HepG2 (cell line): ENCODE measurements around the gene MLYCD. TPM values are rescaled to one million over a fixed set of nuclear protein-coding genes. Genes with fewer than 3 reads are reported as not detected.

Experiments used
- ATAC-seq: fragments of 200-7000 bp; cut with Tn5 transposase; 3 replicates; pipeline ENCODE4 v1.9.1; 2020; ENCODE audit warnings: mild to moderate bottlenecking, moderate library complexity
- BruUV-seq: library from RNA; stranded (reverse); fragments of 400-500 nt; replicated peaks from 2 replicates; lab custom pipeline; 2021; lab: Mats Ljungman, UMichigan
- CTCF ChIA-PET: fragments of 300-600 bp; formaldehyde crosslinking; extraction: SDS; loops from one replicate; lab custom pipeline; 2021; ENCODE audit warnings: low total read pairs, inconsistent platforms, low intra/inter-chr PET ratio; lab: Yijun Ruan, JAX
- POLR2A ChIA-PET: fragments of 350-600 bp; sonication (Branson Sonifier 250); formaldehyde crosslinking; loops from one replicate; lab custom pipeline; 2020; ENCODE audit warnings: antibody characterized with exemption, inconsistent platforms; lab: Yijun Ruan, JAX
- DNase-seq: peaks from one replicate; pipeline ENCODE4 v3.0.0-alpha.2; 2015; ENCODE audit warnings: low spot score
- FAIRE-seq: peaks from 3 replicates; lab custom pipeline; 2011; peaks lifted over from hg19 to GRCh38; lab: Jason Lieb, UNC
- H2AFZ ChIP-seq: one replicate; pipeline ENCODE4 v1.6.1; 2011; ENCODE audit warnings: low read length, inconsistent platforms
- H3K27ac ChIP-seq: fragments of 300-600 bp; 3 replicates; pipeline ENCODE4 v1.8.0; 2011; ENCODE audit warnings: mixed run types, mild to moderate bottlenecking, mixed read lengths, low read length, inconsistent platforms; ENCODE audit not compliant: insufficient read depth; ENCODE audit errors: extremely low read length
- H3K27me3 ChIP-seq, 2 experiments: fragments of 200-600 bp in 1 of 2; 2 replicates in 1 of 2; 3 replicates in 1 of 2; pipeline versions ENCODE4 v1.6.0 to v1.8.0; 2011; ENCODE audit warnings: low read length in 2 of 2, mild to moderate bottlenecking in 2 of 2, moderate library complexity in 2 of 2, inconsistent platforms in 1 of 2; ENCODE audit not compliant: insufficient read depth in 2 of 2, control insufficient read depth in 1 of 2
- H3K36me3 ChIP-seq, 2 experiments: fragments of 200-600 bp in 1 of 2; replicated peaks in 1 of 2; 2 replicates in 1 of 2; 3 replicates in 1 of 2; pipeline versions ENCODE4 v1.5.1 to v1.8.0; 2011; ENCODE audit warnings: low read length in 2 of 2, inconsistent platforms in 1 of 2; ENCODE audit not compliant: insufficient read depth in 2 of 2, control insufficient read depth in 1 of 2
- H3K4me1 ChIP-seq: 2 replicates; pipeline ENCODE4 v1.5.1; 2012; ENCODE audit warnings: low read length, inconsistent platforms; ENCODE audit not compliant: insufficient read depth
- H3K4me2 ChIP-seq: 2 replicates; pipeline ENCODE4 v1.6.0; 2011; ENCODE audit warnings: low read depth, low read length, inconsistent platforms
- H3K4me3 ChIP-seq, 3 experiments: fragments of 200-600 bp in 1 of 3; sonication (generic), shearing (Covaris generic) in 1 of 3; replicated peaks in 1 of 3; 2 replicates each; pipeline ENCODE4 v1.5.1; 2011 to 2016; ENCODE audit warnings: low read length in 3 of 3, inconsistent platforms in 2 of 3, low read depth in 2 of 3, mild to moderate bottlenecking in 2 of 3, control low read depth in 1 of 3, mixed read lengths in 1 of 3; ENCODE audit not compliant: insufficient read depth in 1 of 3
- H3K79me2 ChIP-seq: one replicate; pipeline ENCODE4 v1.6.1; 2011; ENCODE audit warnings: low read length, inconsistent platforms; ENCODE audit not compliant: insufficient read depth
- H3K9ac ChIP-seq: 2 replicates; pipeline ENCODE4 v1.6.0; 2011; ENCODE audit warnings: mild to moderate bottlenecking, low read depth, low read length, inconsistent platforms; ENCODE audit not compliant: insufficient read depth
- H3K9me3 ChIP-seq: 2 replicates; pipeline ENCODE4 v1.5.1; 2012; ENCODE audit warnings: mild to moderate bottlenecking, low read length
- H4K20me1 ChIP-seq: 2 replicates; pipeline ENCODE4 v1.6.0; 2011; ENCODE audit warnings: inconsistent platforms, mild to moderate bottlenecking, low read length, moderate library complexity; ENCODE audit not compliant: insufficient read depth
- BHLHE40 ChIP-seq: IDR thresholded peaks from 2 replicates; pipeline ENCODE4 v1.6.1; 2011; ENCODE audit warnings: low read length, improper control_type of control experiment
- EZH2 ChIP-seq: conservative IDR thresholded peaks from 2 replicates; pipeline ENCODE4 v1.6.1; 2012; ENCODE audit warnings: mild to moderate bottlenecking, low read depth, low read length, moderate library complexity
- GATA4 ChIP-seq: sonication (generic); IDR thresholded peaks from 2 replicates; pipeline ENCODE4 v1.6.1; 2016; ENCODE audit warnings: antibody characterized with exemption, low read depth, borderline replicate concordance
- KLF9 ChIP-seq: IDR thresholded peaks from 2 replicates; pipeline ENCODE4 v1.6.1; 2016; ENCODE audit warnings: low read depth
- MNT ChIP-seq: fragments of 450-650 bp; IDR thresholded peaks from 2 replicates; pipeline ENCODE4 v1.6.1; 2016
- MTF1 ChIP-seq: sonication (generic); formaldehyde crosslinking; IDR thresholded peaks from 2 replicates; pipeline ENCODE4 v1.5.0; 2020; ENCODE audit warnings: missing genetic modification reagents
- RFX3 ChIP-seq: IDR thresholded peaks from 2 replicates; pipeline ENCODE4 v1.6.1; 2016; ENCODE audit warnings: missing biosample characterization, missing genetic modification reagents
- SCMH1 ChIP-seq: sonication (generic); formaldehyde crosslinking; IDR thresholded peaks from 2 replicates; pipeline ENCODE4 v1.9.0; 2021; ENCODE audit warnings: missing genetic modification reagents, mild to moderate bottlenecking, borderline replicate concordance
- ZMYM2 ChIP-seq: sonication (generic); formaldehyde crosslinking; IDR thresholded peaks from 2 replicates; pipeline ENCODE4 v1.8.0; 2022; ENCODE audit warnings: mild to moderate bottlenecking, missing genetic modification reagents
- ZNF414 ChIP-seq: sonication (generic); formaldehyde crosslinking; IDR thresholded peaks from 2 replicates; pipeline ENCODE4 v1.5.0; 2020; ENCODE audit warnings: missing genetic modification reagents
- ZNF660 ChIP-seq: sonication (generic); formaldehyde crosslinking; IDR thresholded peaks from 2 replicates; pipeline ENCODE4 v1.5.1; 2020; ENCODE audit warnings: mild to moderate bottlenecking, low read depth, missing genetic modification reagents, borderline replicate concordance
- ZZZ3 ChIP-seq: sonication (generic); formaldehyde crosslinking; IDR thresholded peaks from 2 replicates; pipeline ENCODE4 v1.4.0; 2020; ENCODE audit warnings: missing genetic modification reagents, mild to moderate bottlenecking, borderline replicate concordance
- WGBS: methylation state at CpG from one replicate; pipeline ENCODE4 v1.1.6; 2017; ENCODE audit warnings: low lambda C conversion rate; 5-methylcytosine and 5-hydroxymethylcytosine counted together
- in situ Hi-C: cut with HindIII; loops from 2 replicates; pipeline ENCODE4 v1.10.0; 2017; ENCODE audit warnings: low pct_unique_long_range_greater_than_20kb; ENCODE audit not compliant: extremely low pct_ligation_motif_present
- intact Hi-C: fragments of 100-400 bp; cut with micrococcal nuclease; formaldehyde crosslinking; loops from one replicate; pipeline ENCODE4 v1.10.0; 2022; ENCODE audit not compliant: unreplicated experiment
- polyA plus RNA-seq, 8 experiments: library from polyadenylated mRNA; depleted of rRNA in 3 of 8; stranded (reverse) in 7 of 8; unstranded in 1 of 8; fragments of >200 nt; fragmentation: Illumina TruSeq in 4 of 8; extraction: Trizol in 4 of 8; gene quantifications; 2 replicates each; pipeline versions ENCODE4 v1.2.1 to v1.2.3, GENCODE V29; 2011 to 2016; ENCODE audit warnings: low read depth in 4 of 8, missing spikeins in 1 of 8, mixed read lengths in 1 of 8; ENCODE audit not compliant: insufficient read depth in 1 of 8
- total RNA-seq, 5 experiments: library from RNA; depleted of rRNA; stranded (reverse); fragments of >200 nt; fragmentation: Illumina TruSeq; extraction: Trizol; gene quantifications; 2 replicates each; pipeline ENCODE4 v1.2.3, GENCODE V29; 2016; ENCODE audit warnings: low read depth in 1 of 5

Gene MLYCD
- total and polyA plus RNA-seq, 2 of the 13 experiments (the other 11 are each of a cell fraction or from before 2014, with no cell fraction given), result 1.8 to 4.0 TPM

GRCh38 chr16:83915491-83915890, 16.6 kb downstream of the MLYCD start (continued):
- TF ChIP-seq ZNF414 (CRISPR knock-in tag) (no peak), KLF9 (CRISPR knock-in tag) (no peak), ZNF660 (CRISPR knock-in tag) (no peak), ZZZ3 (CRISPR knock-in tag) (no peak), RFX3 (CRISPR knock-in tag) (no peak), GATA4 (no peak), ZMYM2 (CRISPR knock-in tag) (no peak)

DNA sequence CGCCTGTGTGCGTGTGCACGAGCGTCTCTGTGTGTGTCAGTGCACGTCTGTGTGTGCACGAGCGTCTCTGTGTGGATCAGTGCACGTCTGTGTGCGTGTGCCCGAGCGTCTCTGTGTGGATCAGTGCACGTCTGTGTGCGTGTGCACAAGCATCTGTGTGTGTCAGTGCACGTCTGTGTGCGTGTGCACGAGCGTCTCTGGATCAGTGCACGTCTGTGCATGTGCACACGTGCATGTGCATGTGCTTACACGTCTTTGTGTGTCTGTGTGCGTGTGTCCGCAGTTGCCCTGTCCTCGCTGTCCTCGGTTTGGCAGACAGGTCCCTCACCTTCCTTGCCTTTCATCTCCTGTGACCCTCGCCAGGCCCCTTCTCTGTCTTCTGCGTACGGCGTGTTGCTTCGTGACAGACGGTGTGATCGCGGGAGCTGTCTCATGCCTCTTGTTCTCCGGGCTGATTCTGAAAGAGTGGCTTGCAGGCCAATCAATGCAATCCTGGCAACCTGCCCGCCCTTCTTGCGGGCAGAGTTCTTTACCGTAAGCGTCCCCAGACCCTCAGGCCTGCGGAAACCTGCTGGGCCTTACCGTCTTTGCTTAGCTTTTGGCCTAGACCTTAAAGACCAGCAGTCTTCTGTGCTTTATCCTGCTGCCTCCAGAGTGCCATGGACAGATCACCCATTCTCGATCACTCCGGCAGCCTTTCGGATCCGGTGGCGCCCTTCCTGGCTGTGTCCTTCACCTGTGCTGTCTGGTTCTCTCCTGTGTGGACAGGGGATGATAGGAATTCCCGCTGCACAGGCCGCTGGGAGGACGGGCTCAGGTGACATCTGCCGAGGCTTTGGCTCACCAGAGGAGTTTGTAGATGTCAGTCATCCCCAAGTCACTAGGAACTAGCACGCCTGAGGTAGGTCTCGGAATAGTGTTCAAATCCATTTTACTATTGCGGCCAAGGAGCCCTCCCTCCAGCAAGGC, 18.5 kb downstream of the MLYCD start:
- Histone ChIP-seq H4K20me1 (no peaks in the 10 kb centered on the region; the same call in 1 of the 2 replicates), H3K9me3 (no peaks in the 10 kb centered on the region), H3K4me3 (no peak overlapping the region), H3K4me2 (no peak overlapping the region), H2AFZ (no peak overlapping the region)
- intact Hi-C loops, result no loop called here
- no TSS peak for BruUV-seq
- DNase-seq, result no peak
- TF ChIP-seq MTF1 (CRISPR knock-in tag), result no peak
- TF ChIP-seq MNT, result peak; percentile 85
- TF ChIP-seq EZH2, result no peak
- TF ChIP-seq BHLHE40, result no peak
- no peak for TF ChIP-seq SCMH1
- TF ChIP-seq, all 625 proteins: peak for 1
- ATAC-seq (no peak), FAIRE-seq (no peak)
- no peaks in the 10 kb centered on the region for H3K79me2 ChIP-seq
- in situ Hi-C loops, result no loop called here
- no peak overlapping the region for H3K9ac ChIP-seq
- ChIA-PET CTCF (no interaction called here), POLR2A (no interaction called here)
- 96% methylated on average over 51 of the region's 51 CpGs for WGBS
- no peaks in the 10 kb centered on the region for H3K4me1 ChIP-seq
- peaks cover 18 to 34% of the 10 kb centered on the region in 2 experiments for H3K36me3 ChIP-seq
- H3K27me3 ChIP-seq, result no peaks in the 10 kb centered on the region
- no peak overlapping the region for H3K27ac ChIP-seq
